GM19452 (cell line): Measurements from ENCODE around the gene IFITM10.
"Not testable (repeated sequence)": the region's sequence is repeated elsewhere in the genome, so short reads cannot be mapped to it uniquely, and the experiment has no call there.

Source experiments
- ATAC-seq: cut with Tn5 transposase; IDR thresholded peaks from one replicate; pipeline ENCODE4 v1.9.1; 2021; ENCODE audit not compliant: unreplicated experiment

IFITM10 gene

GRCh38 chr11:1778141-1778911 lies 27.9 kb upstream of the IFITM10 start:
- no peak for ATAC-seq

GRCh38 chr11:1777737-1778136 lies 27.3 kb upstream of the IFITM10 start:
- no peak for ATAC-seq

- ATAC-seq = no peak
Observed at GRCh38 chr11:1776944-1777715, 26.7 kb upstream of the IFITM10 start.

GRCh38 chr11:1776331-1776851 lies 26.0 kb upstream of the IFITM10 start:
- no peak for ATAC-seq

GRCh38 chr11:1774886-1775285 lies 24.5 kb upstream of the IFITM10 start:
- ATAC-seq = no peak

GRCh38 chr11:1773994-1774550 lies 23.7 kb upstream of the IFITM10 start:
- ATAC-seq = no peak

- ATAC-seq = no peak
Observed at GRCh38 chr11:1773131-1773993, 23.0 kb upstream of the IFITM10 start.

- ATAC-seq = no peak
Observed at GRCh38 chr11:1772270-1773130, 22.1 kb upstream of the IFITM10 start.

GRCh38 chr11:1771700-1772099 lies 21.3 kb upstream of the IFITM10 start:
- no peak for ATAC-seq

- ATAC-seq = no peak
Observed at GRCh38 chr11:1771273-1771672, 20.9 kb upstream of the IFITM10 start.

GRCh38 chr11:1770528-1770927 lies 20.1 kb upstream of the IFITM10 start:
- no peak for ATAC-seq

- no peak for ATAC-seq
Observed at GRCh38 chr11:1770061-1770460, 19.7 kb upstream of the IFITM10 start.

- ATAC-seq = not testable (repeated sequence)
Observed at GRCh38 chr11:1769304-1769936, 19.0 kb upstream of the IFITM10 start.

- ATAC-seq = no peak
Observed at GRCh38 chr11:1768141-1768469, 17.7 kb upstream of the IFITM10 start.

GRCh38 chr11:1767399-1768140 lies 17.2 kb upstream of the IFITM10 start:
- ATAC-seq = no peak

- ATAC-seq = no peak
Observed at GRCh38 chr11:1766719-1767398, 16.5 kb upstream of the IFITM10 start.

GRCh38 chr11:1765871-1766718 lies 15.7 kb upstream of the IFITM10 start:
- ATAC-seq = no peak
